Measurements from ENCODE around the gene GOLGA3.
"Not testable (repeated sequence)": the region's sequence is repeated elsewhere in the genome, so short reads cannot be mapped to it uniquely, and the experiment has no call there.

The GOLGA3 gene

DNA sequence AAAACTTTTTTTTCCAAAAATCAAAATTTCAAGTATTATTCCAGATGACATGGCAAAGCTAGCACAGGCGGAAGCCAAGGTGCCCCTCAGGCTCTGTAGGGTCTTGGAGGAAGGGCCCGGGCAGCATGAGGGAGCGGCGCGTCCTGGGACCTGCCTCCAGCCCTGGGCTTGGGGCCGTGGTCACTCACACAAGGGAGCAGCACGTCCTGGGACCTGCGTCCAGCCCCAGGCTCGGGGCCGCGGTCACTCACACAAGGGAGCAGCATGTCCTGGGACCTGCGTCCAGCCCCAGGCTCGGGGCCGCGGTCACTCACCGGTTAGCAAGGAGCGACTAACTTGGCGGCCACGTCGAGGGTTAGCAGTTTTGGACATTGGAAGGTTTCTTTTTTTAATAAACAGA is 11.9 kb upstream of the GOLGA3 start:
- DNase-seq (ENCODE audit: low read depth): no peak
- no peak overlapping the region for H3K4me3 ChIP-seq (replicated peaks; ENCODE audit: low read depth, low read length)
- TF ChIP-seq, protein P1, sequence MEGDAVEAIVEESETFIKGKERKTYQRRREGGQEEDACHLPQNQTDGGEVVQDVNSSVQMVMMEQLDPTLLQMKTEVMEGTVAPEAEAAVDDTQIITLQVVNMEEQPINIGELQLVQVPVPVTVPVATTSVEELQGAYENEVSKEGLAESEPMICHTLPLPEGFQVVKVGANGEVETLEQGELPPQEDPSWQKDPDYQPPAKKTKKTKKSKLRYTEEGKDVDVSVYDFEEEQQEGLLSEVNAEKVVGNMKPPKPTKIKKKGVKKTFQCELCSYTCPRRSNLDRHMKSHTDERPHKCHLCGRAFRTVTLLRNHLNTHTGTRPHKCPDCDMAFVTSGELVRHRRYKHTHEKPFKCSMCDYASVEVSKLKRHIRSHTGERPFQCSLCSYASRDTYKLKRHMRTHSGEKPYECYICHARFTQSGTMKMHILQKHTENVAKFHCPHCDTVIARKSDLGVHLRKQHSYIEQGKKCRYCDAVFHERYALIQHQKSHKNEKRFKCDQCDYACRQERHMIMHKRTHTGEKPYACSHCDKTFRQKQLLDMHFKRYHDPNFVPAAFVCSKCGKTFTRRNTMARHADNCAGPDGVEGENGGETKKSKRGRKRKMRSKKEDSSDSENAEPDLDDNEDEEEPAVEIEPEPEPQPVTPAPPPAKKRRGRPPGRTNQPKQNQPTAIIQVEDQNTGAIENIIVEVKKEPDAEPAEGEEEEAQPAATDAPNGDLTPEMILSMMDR (IDR thresholded peaks at IDR 0.05; ENCODE audit: low read length, missing control alignments): no peak

DNA sequence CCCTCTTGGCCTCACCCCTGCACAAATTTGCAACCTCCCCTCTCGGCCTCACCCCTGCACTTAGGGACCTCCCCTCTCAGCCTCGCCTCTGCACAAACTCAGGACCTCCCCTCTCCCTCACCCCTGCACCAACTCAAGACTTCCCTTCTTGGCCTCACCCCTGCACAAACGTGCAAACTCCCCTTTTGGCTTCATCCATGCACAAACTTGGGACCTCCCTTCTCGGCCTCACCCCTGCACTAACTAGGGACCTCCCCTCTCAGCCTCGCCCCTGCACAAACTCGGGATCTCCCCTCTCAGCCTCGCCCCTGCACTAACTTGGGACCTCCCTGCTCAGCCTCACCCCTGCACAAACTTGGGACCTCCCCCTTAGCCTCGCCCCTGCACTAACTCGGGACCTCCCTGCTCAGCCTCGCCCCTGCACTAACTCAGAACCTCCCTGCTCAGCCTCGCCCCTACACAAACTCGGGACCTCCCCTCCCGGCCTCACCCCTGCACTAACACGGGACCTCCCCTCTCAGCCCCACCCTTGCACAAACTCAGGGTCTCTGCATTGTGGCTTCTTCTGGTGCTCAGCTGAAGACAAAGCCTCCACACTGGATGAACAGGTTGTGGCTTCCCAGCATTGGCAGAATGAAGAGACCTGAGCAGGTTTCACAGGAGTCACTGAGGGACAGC is 11.0 kb upstream of the GOLGA3 start:
- no peak overlapping the region for H3K4me3 ChIP-seq (replicated peaks; ENCODE audit: low read depth, low read length)
- TF ChIP-seq, protein P1 (IDR thresholded peaks at IDR 0.05; ENCODE audit: low read length, missing control alignments): no peak
- DNase-seq (ENCODE audit: low read depth): no peak

DNA sequence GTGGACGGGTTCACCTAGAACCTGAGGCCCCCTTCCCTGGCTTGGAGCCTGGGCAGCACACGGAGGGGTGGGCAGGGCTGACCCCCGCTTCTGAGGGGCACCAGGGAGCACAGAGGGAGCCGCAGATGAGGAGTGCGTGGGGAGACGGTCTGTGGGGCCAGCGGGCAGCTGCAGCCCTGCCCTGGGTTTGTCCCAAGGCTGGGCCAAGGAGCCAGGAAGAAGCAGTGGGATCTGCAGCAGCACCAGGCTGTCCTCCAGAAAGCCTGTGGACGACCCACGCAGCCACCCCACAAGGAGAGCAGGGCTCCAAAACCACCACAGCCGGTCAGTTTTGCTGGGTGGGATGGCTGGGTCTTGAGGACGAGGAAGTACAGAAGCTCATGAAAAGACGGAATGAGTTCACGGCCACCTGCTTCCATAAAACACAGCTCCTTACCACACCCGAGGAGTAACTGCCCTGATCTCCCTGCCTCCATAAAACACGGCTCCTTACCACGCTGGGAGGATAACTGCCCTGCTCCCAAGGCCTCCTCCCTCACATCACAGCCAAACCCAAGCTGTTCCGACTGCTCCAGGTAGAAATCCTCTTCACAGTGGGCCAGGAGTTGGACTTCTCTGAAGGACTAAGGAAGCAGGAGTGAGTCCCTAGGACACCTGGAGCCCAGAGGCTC is 9.9 kb upstream of the GOLGA3 start:
- H3K4me3 ChIP-seq (replicated peaks; ENCODE audit: low read depth, low read length): no peak overlapping the region
- TF ChIP-seq, protein P1 (IDR thresholded peaks at IDR 0.05; ENCODE audit: low read length, missing control alignments): no peak
- no peak for DNase-seq (ENCODE audit: low read depth)

DNA sequence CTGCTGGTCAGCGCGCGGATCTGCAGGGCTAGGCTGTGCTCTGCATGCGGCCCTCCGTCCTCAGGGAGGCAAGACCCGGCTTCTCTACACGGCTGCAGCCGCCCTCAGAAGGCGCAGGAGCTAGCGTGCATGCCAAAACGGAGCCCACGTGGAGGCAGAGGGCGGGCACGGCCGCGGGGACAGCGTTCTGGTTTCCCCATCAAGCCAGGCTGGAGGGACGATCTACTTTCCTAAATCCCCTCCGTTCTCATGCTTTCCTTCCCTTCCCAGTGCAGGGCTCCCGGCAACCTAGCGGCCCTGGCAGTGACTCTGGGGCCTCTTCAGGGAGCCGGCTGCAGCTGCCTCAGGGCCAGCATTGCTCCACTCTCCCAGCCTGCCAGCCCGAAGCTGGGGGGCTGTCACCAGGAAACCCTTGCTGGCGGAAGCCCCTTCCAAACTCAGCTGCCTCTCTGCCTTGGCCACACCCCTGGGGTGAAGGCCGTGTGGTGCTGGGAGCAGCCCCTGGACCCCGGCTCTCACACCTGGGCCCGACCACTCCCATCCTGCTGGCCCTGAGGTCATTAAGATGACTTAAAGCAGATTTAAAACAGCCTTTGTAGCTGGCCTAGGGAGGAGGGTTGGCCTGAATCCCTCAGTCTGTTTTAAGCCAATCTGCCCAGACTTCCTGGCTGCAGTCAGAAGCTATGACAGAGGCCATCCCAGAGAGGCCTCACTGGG is 9.2 kb upstream of the GOLGA3 start:
- no peak overlapping the region for H3K4me3 ChIP-seq (replicated peaks; ENCODE audit: low read depth, low read length)
- TF ChIP-seq, protein P1 (IDR thresholded peaks at IDR 0.05; ENCODE audit: low read length, missing control alignments): no peak
- DNase-seq (ENCODE audit: low read depth): no peak

DNA sequence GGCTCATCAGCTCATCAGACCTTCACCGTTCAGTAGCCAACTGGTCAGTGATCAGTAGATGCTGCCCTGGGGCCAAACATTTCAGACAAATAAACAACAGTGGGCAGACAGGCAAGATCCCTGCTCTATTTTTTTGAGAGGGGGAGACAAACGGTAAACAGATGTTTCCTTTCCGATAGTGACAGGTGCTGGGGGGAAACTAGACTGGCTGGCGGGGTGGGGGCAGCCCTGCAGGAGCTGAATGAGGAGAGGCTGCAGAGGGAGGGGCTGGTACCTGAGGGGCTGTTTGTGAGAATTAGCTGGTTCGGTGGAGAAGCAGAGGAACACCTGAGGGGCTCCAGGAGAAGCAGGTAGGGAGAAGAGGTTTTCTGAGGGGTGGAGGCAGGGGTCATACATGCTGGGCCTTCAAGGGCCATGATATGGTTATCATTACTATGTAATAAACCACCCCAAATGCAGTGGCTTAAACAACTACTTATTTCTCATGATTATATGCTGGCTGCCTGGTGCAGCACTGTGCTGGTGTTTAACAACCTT is 8.2 kb upstream of the GOLGA3 start:
- TF ChIP-seq, protein P1 (IDR thresholded peaks at IDR 0.05; ENCODE audit: low read length, missing control alignments): no peak
- H3K4me3 ChIP-seq (replicated peaks; ENCODE audit: low read depth, low read length): no peak overlapping the region
- no peak for DNase-seq (ENCODE audit: low read depth)

DNA sequence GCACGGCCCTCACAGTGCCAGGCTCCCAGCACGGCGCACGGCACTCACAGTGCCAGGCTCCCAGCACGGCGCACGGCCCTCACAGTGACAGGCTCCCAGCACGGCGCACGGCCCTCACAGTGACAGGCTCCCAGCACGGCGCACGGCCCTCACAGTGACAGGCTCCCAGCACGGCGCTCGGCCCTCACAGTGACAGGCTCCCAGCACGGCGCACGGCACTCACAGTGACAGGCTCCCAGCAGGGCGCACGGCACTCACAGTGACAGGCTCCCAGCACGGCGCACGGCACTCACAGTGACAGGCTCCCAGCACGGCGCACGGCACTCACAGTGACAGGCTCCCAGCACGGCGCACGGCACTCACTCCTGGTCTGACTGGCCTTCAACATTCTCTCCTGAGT is 7.6 kb upstream of the GOLGA3 start:
- not testable (repeated sequence) for H3K4me3 ChIP-seq (replicated peaks; ENCODE audit: low read depth, low read length); DNase-seq (ENCODE audit: low read depth)

Data from fibroblast of pulmonary artery (primary cell).